DOHH2 (cell line): Measurements from ENCODE around the gene MYCT1.

Source experiments
- H3F3A ChIP-seq: fragments of 200-600 bp; sonication (generic), shearing (Covaris generic); 2 replicates; pipeline ENCODE4 v1.6.0; 2016; ENCODE audit warnings: antibody characterized with exemption, mild to moderate bottlenecking; ENCODE audit not compliant: control insufficient read depth, insufficient read depth
- H3K27ac ChIP-seq: fragments of 200-600 bp; sonication (generic); 2 replicates; pipeline ENCODE4 v1.5.1; 2014; ENCODE audit warnings: low read depth, mild to moderate bottlenecking, low read length, moderate library complexity
- H3K27me3 ChIP-seq: fragments of 200-600 bp; sonication (generic); 2 replicates; pipeline ENCODE4 v1.6.1; 2014; ENCODE audit warnings: mild to moderate bottlenecking, low read length, mixed read lengths; ENCODE audit not compliant: control insufficient read depth
- H3K36me3 ChIP-seq: fragments of 200-600 bp; sonication (generic); 2 replicates; pipeline ENCODE4 v1.6.1; 2014; ENCODE audit warnings: mild to moderate bottlenecking, low read length, moderate library complexity, mixed read lengths; ENCODE audit not compliant: control insufficient read depth
- H3K4me1 ChIP-seq: fragments of 200-600 bp; sonication (generic); 2 replicates; pipeline ENCODE4 v1.6.1; 2014; ENCODE audit warnings: mild to moderate bottlenecking, low read length, mixed read lengths; ENCODE audit not compliant: control insufficient read depth
- H3K4me2 ChIP-seq: fragments of 200-600 bp; sonication (generic); 2 replicates; pipeline ENCODE4 v1.6.0; 2014; ENCODE audit warnings: mild to moderate bottlenecking, low read length, moderate library complexity
- H3K4me3 ChIP-seq: fragments of 200-600 bp; sonication (generic); 2 replicates; pipeline ENCODE4 v1.5.1; 2014; ENCODE audit warnings: mild to moderate bottlenecking, low read length, mixed read lengths
- H3K79me2 ChIP-seq: fragments of 200-600 bp; sonication (generic); 2 replicates; pipeline ENCODE4 v1.6.1; 2014; ENCODE audit warnings: mild to moderate bottlenecking, low read length, mixed read lengths; ENCODE audit not compliant: control insufficient read depth
- H3K9me2 ChIP-seq: fragments of 200-600 bp; sonication (generic); replicated peaks from 2 replicates; pipeline ENCODE4 v1.6.1; 2014; ENCODE audit warnings: mild to moderate bottlenecking, low read length, mixed read lengths; ENCODE audit not compliant: control insufficient read depth
- H3K9me3 ChIP-seq: fragments of 200-600 bp; sonication (generic); 2 replicates; pipeline ENCODE4 v1.6.1; 2014; ENCODE audit warnings: antibody characterized with exemption, low read length, mixed read lengths; ENCODE audit not compliant: control insufficient read depth, insufficient read depth
- H4K20me1 ChIP-seq: fragments of 200-600 bp; sonication (generic); 2 replicates; pipeline ENCODE4 v1.6.0; 2014; ENCODE audit warnings: low read depth, mild to moderate bottlenecking, antibody characterized with exemption, low read length, moderate library complexity; ENCODE audit not compliant: control insufficient read depth, insufficient read depth
- CTCF ChIP-seq: fragments of 200-600 bp; sonication (generic); IDR thresholded peaks from one replicate; pipeline ENCODE4 v1.5.1; 2014; ENCODE audit warnings: antibody characterized with exemption, mild to moderate bottlenecking, low read depth, low read length; ENCODE audit not compliant: poor library complexity, severe bottlenecking
- EZH2phosphoT487 ChIP-seq: fragments of 200-600 bp; sonication (generic); IDR thresholded peaks from 2 replicates; pipeline ENCODE4 v1.6.1; 2017; ENCODE audit warnings: borderline replicate concordance, mild to moderate bottlenecking, antibody characterized with exemption, low read length, moderate library complexity, mixed read lengths

MYCT1 gene

GRCh38 chr6:152726313-152726712 lies 28.6 kb downstream of the MYCT1 start:
- Histone ChIP-seq H3K27ac (no peak overlapping the region), H4K20me1 (no peaks in the 10 kb centered on the region), H3K27me3 (no peaks in the 10 kb centered on the region), H3K4me3 (no peak overlapping the region), H3K9me3 (no peaks in the 10 kb centered on the region), H3K36me3 (no peaks in the 10 kb centered on the region), H3F3A (no peaks in the 10 kb centered on the region), H3K4me1 (no peaks in the 10 kb centered on the region), H3K9me2 (no peaks in the 10 kb centered on the region), H3K4me2 (no peak overlapping the region), H3K79me2 (no peaks in the 10 kb centered on the region)
- TF ChIP-seq CTCF (no peak), EZH2phosphoT487 (no peak)

DNA sequence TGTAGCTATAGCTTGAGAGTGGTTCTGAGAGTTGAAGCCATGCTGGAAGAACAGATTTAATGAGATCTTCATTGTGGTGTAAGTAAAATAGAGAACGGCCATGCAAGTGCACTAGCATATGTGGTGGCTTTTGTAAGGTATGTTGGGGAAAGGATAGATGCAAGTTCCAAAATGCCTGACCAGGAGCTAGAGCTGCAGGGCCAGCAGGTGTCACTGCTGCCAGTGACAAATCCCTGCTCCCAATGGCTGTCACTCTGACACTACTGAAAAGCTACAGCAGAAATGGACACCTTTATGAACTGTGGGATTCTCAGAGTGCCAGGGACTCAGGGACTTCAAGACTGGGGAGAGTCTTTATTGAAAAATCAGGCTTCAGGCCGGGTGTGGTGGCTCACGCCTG lies 29.8 kb downstream of the MYCT1 start:
- H3K36me3 ChIP-seq = no peaks in the 10 kb centered on the region
- no peak overlapping the region for H3K4me2 ChIP-seq
- no peak overlapping the region for H3K27ac ChIP-seq
- TF ChIP-seq CTCF (no peak), EZH2phosphoT487 (no peak)
- H3K79me2 ChIP-seq = no peaks in the 10 kb centered on the region
- no peaks in the 10 kb centered on the region for H3K9me2 ChIP-seq
- H4K20me1 ChIP-seq = no peaks in the 10 kb centered on the region
- no peaks in the 10 kb centered on the region for H3F3A ChIP-seq
- no peak overlapping the region for H3K4me3 ChIP-seq
- H3K9me3 ChIP-seq = no peaks in the 10 kb centered on the region
- no peaks in the 10 kb centered on the region for H3K27me3 ChIP-seq
- H3K4me1 ChIP-seq = no peaks in the 10 kb centered on the region

- Histone ChIP-seq H3K27ac (no peak overlapping the region), H4K20me1 (no peaks in the 10 kb centered on the region), H3K36me3 (no peaks in the 10 kb centered on the region), H3F3A (no peaks in the 10 kb centered on the region), H3K4me3 (no peak overlapping the region), H3K79me2 (no peaks in the 10 kb centered on the region), H3K27me3 (peaks cover 3% of the 10 kb centered on the region; the same call in 1 of the 2 replicates), H3K9me3 (no peaks in the 10 kb centered on the region), H3K4me2 (no peak overlapping the region), H3K4me1 (no peaks in the 10 kb centered on the region), H3K9me2 (no peaks in the 10 kb centered on the region)
- TF ChIP-seq EZH2phosphoT487 = no peak
- TF ChIP-seq CTCF = no peak
Measured at GRCh38 chr6:152734630-152735029, 36.9 kb downstream of the MYCT1 start.

DNA sequence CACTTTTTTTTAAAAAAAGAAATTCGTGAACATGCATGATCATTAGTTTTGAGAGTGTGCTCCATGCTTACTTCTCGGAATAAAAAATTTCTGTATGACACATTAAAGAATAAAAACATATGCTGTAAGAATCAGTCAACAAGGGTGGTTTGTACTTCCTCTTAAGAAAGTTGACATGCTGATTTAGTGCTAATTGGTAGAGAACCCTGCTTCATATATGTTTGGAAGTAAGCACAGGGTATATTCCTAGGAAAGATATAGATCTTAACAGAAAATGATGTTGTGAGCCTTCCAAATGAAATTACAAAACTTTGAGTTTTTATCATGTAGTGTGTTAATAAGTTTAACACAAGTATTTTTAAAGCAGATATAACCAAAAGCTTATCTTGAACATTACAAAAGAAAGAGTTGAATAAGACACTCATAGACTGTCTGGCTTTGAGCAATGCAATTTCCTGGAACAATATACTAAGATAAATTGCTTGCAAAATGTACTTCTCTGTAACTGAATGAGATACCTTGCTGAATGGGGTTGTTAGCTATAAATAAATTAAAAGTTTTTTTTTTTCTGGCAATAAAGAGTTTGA lies 39.1 kb downstream of the MYCT1 start:
- H3K79me2 ChIP-seq = no peaks in the 10 kb centered on the region
- no peak overlapping the region for H3K4me3 ChIP-seq
- H3K4me2 ChIP-seq = no peak overlapping the region

More for the DNA sequence above, 39.1 kb downstream of the MYCT1 start:
- H3K4me1 ChIP-seq = no peaks in the 10 kb centered on the region
- H3F3A ChIP-seq = no peaks in the 10 kb centered on the region
- TF ChIP-seq EZH2phosphoT487 = no peak
- no peak for TF ChIP-seq CTCF
- H3K9me2 ChIP-seq = no peaks in the 10 kb centered on the region
- H3K36me3 ChIP-seq = no peaks in the 10 kb centered on the region
- H3K27ac ChIP-seq = no peak overlapping the region
- peaks cover 3% of the 10 kb centered on the region; the same call in 1 of the 2 replicates for H3K27me3 ChIP-seq
- no peaks in the 10 kb centered on the region for H3K9me3 ChIP-seq
- no peaks in the 10 kb centered on the region for H4K20me1 ChIP-seq
